B cell (primary cell): ENCODE results near the gene HTT. TPM values are rescaled to one million over a fixed set of nuclear protein-coding genes. Genes with fewer than 3 reads are reported as not detected.

ENCODE experiments used
- ATAC-seq: fragments of 200-7000 bp; cut with Tn5 transposase; one replicate; pipeline ENCODE4 v1.10.0; 2021; ENCODE audit warnings: low read depth, mild to moderate bottlenecking, moderate number of reproducible peaks, moderate library complexity
- CTCF ChIA-PET: fragments of 350-600 bp; sonication (Branson Sonifier 250); formaldehyde crosslinking; loops from one replicate; lab custom pipeline; 2021; ENCODE audit warnings: antibody characterized with exemption, inconsistent platforms; lab: Charles Lee
- POLR2A ChIA-PET: fragments of 350-600 bp; sonication (Branson Sonifier 250); formaldehyde crosslinking; loops from one replicate; lab custom pipeline; 2021; ENCODE audit warnings: antibody characterized with exemption; lab: Charles Lee
- DNase-seq: peaks from one replicate; pipeline ENCODE4 v3.0.0; 2013
- H2AFZ ChIP-seq: 2 replicates; pipeline ENCODE4 v1.6.1; 2012; ENCODE audit warnings: mild to moderate bottlenecking, low read depth, low read length; ENCODE audit not compliant: insufficient read depth, poor library complexity, severe bottlenecking
- H3K27ac ChIP-seq, 2 donors: 1 replicate in 1 of 2; 2 replicates in 1 of 2; pipeline ENCODE4 v1.5.1; 2012 to 2013; ENCODE audit warnings: low read length in 2 of 2, mild to moderate bottlenecking in 2 of 2, moderate library complexity in 1 of 2
- H3K27me3 ChIP-seq, 4 experiments: fragments of 200-600 bp in 1 of 4; sonication (generic) in 1 of 4; replicated peaks in 1 of 4; 1 replicate in 2 of 4; 2 replicates in 2 of 4; pipeline versions ENCODE4 v1.6.1 to v1.7.0; 2013 to 2016; ENCODE audit warnings: low read length in 3 of 4, mild to moderate bottlenecking in 2 of 4, mixed read lengths in 1 of 4, moderate library complexity in 1 of 4; ENCODE audit not compliant: insufficient read depth in 4 of 4, control insufficient read depth in 3 of 4; ENCODE audit errors: control extremely low read depth in 1 of 4
- H3K36me3 ChIP-seq, 2 experiments: replicated peaks in 1 of 2; 1 replicate in 1 of 2; 2 replicates in 1 of 2; pipeline versions ENCODE4 v1.6.1 to v1.7.1; 2013; ENCODE audit warnings: low read length in 1 of 2; ENCODE audit not compliant: insufficient read depth in 2 of 2, control insufficient read depth in 1 of 2; ENCODE audit errors: control extremely low read depth in 1 of 2, extremely low read depth in 1 of 2
- H3K4me1 ChIP-seq, 2 donors: fragments of 200-600 bp in 1 of 2; sonication (generic) in 1 of 2; 1 replicate in 1 of 2; 2 replicates in 1 of 2; pipeline versions ENCODE4 v1.5.1 to v1.6.1; 2013 to 2017; ENCODE audit warnings: low read length in 2 of 2; ENCODE audit not compliant: control insufficient read depth in 2 of 2, insufficient read depth in 2 of 2
- H3K4me2 ChIP-seq: replicated peaks from 2 replicates; pipeline ENCODE3; 2012; ENCODE audit warnings: mild to moderate bottlenecking, low read depth, low read length; ENCODE audit not compliant: poor library complexity, severe bottlenecking
- H3K4me3 ChIP-seq, 5 experiments: fragments of 200-600 bp in 1 of 5; sonication (generic) in 1 of 5; 1 replicate in 3 of 5; 2 replicates in 2 of 5; pipeline versions ENCODE4 v1.5.1 to v1.7.0; 2011 to 2016; ENCODE audit warnings: low read length in 4 of 5, mild to moderate bottlenecking in 4 of 5, low read depth in 2 of 5, control low read depth in 1 of 5, moderate library complexity in 1 of 5; ENCODE audit not compliant: insufficient read depth in 1 of 5; ENCODE audit errors: control extremely low read depth in 1 of 5, extremely low read depth in 1 of 5
- H3K79me2 ChIP-seq: fragments of 200-600 bp; sonication (generic); one replicate; pipeline ENCODE4 v1.6.0; 2016; ENCODE audit warnings: low read length; ENCODE audit not compliant: control insufficient read depth, insufficient read depth
- H3K9ac ChIP-seq: fragments of 200-600 bp; sonication (generic); 2 replicates; pipeline ENCODE4 v1.6.1; 2017; ENCODE audit warnings: mild to moderate bottlenecking, low read length, moderate library complexity
- H3K9me3 ChIP-seq, 3 donors: one replicate each; pipeline versions ENCODE4 v1.6.1 to v1.7.1; 2013; ENCODE audit warnings: low read length in 2 of 3; ENCODE audit not compliant: control insufficient read depth in 2 of 3, insufficient read depth in 1 of 3; ENCODE audit errors: control extremely low read depth in 1 of 3
- H4K20me1 ChIP-seq: 2 replicates; pipeline ENCODE4 v1.6.0; 2012; ENCODE audit warnings: mild to moderate bottlenecking, low read length; ENCODE audit not compliant: insufficient read depth, control insufficient read depth, poor library complexity, severe bottlenecking
- H3K27ac Mint-ChIP-seq: one replicate; pipeline ENCODE4 v1.8.0; 2021; ENCODE audit warnings: mixed read lengths
- H3K27me3 Mint-ChIP-seq: one replicate; pipeline ENCODE4 v1.8.0; 2021; ENCODE audit warnings: mixed read lengths
- H3K4me1 Mint-ChIP-seq: one replicate; pipeline ENCODE4 v1.8.0; 2021; ENCODE audit warnings: mixed read lengths
- H3K4me3 Mint-ChIP-seq: one replicate; pipeline ENCODE4 v1.8.0; 2021; ENCODE audit warnings: mixed read lengths
- H3K9me3 Mint-ChIP-seq: one replicate; pipeline ENCODE4 v1.8.0; 2022; ENCODE audit warnings: mixed read lengths; ENCODE audit not compliant: insufficient read depth
- EZH2 ChIP-seq: IDR thresholded peaks from 2 replicates; pipeline ENCODE4 v1.6.1; 2012; ENCODE audit warnings: borderline replicate concordance, low read depth, mild to moderate bottlenecking, moderate library complexity, low read length; ENCODE audit not compliant: insufficient read depth, poor library complexity, severe bottlenecking
- WGBS: methylation state at CpG from one replicate; pipeline ENCODE4 v1.1.5; 2013; ENCODE audit warnings: missing lambda C conversion rate; ENCODE audit not compliant: insufficient coverage; 5-methylcytosine and 5-hydroxymethylcytosine counted together
- intact Hi-C: fragments of 100-400 bp; cut with micrococcal nuclease; formaldehyde crosslinking; loops from one replicate; pipeline ENCODE4 v1.10.0; 2022
- polyA plus RNA-seq: library from polyadenylated mRNA; depleted of rRNA; stranded (reverse); fragments of >200 nt; gene quantifications from 2 replicates; pipeline ENCODE4 v1.2.3, GENCODE V29; 2012
- total RNA-seq, 2 donors: library from RNA; stranded (reverse); fragments of 120-200 nt in 1 of 2; gene quantifications; 1 replicate in 1 of 2; 2 replicates in 1 of 2; pipeline versions ENCODE4 v1.2.3 to v1.2.4, GENCODE V29; 2013 to 2022
- TF ChIP-seq, protein P1 (sequence below): fragments of 200-600 bp; IDR thresholded peaks from one replicate; pipeline ENCODE4 v1.8.0; 2022; ENCODE audit warnings: antibody characterized with exemption, mild to moderate bottlenecking

Gene HTT
- total and polyA plus RNA-seq, 2 donors (not counting 1 experiment from before 2014, with no cell fraction given): 52.8 to 195 TPM

DNA sequence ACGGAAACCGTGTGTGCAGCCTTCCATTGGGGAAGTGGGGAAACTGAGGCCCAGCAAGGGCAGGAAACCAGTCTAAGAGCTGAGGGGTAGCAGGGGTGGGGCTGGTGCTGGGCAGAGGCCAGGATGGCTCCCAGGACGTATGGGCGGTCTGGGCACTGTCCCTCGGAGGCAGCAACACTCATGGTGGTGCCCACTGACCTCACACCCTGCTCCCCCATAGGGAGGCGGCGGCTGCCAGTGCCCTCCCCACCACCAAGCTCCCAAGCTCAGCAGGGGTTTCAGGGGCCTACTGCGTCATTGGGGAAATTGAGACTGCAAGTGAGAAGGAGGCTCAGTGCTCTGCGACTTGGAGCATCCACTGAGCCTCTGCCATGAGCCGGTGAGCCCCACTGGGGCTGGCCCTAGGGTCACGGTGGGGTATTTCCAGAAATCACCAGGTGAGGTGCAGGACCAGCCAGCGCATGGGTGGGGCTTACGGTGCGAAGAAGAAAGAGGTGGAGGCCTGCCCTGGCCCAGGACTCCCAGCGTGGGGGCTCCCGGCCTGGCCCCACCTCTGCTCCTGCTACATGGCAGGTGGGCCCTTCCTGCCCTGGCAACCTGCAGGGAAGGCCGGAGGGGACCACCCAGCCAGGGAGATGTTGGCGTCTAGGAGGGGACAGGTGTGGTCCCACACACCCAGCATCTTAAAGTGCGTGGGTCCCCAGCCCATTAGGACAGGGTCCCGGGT is 175.4 kb downstream of the HTT start:
- H3K79me2 ChIP-seq: no peaks in the 10 kb centered on the region
- WGBS: 94% methylated on average over 16 of the region's 20 CpGs
- POLR2A ChIA-PET: no interaction called here
- no peaks in the 10 kb centered on the region for H3K27me3 ChIP-seq
- no peak overlapping the region for H3K27ac ChIP-seq
- H3K9ac ChIP-seq: no peak overlapping the region
- no peak overlapping the region for H3K4me2 ChIP-seq
- Mint-ChIP-seq H3K27ac (no peak overlapping the region), H3K4me3 (no peak overlapping the region), H3K9me3 (no peaks in the 10 kb centered on the region), H3K27me3 (no peaks in the 10 kb centered on the region), H3K4me1 (no peaks in the 10 kb centered on the region)
- CTCF ChIA-PET: no interaction called here
- no peaks in the 10 kb centered on the region for H3K9me3 ChIP-seq
- no peak overlapping the region for H2AFZ ChIP-seq
- intact Hi-C loops: no loop called here
- ATAC-seq (no peak), DNase-seq (no peak)
- H3K4me3 ChIP-seq: no peak overlapping the region
- H3K36me3 ChIP-seq: no peaks in the 10 kb centered on the region
- TF ChIP-seq EZH2: no peak
- TF ChIP-seq, protein P1, sequence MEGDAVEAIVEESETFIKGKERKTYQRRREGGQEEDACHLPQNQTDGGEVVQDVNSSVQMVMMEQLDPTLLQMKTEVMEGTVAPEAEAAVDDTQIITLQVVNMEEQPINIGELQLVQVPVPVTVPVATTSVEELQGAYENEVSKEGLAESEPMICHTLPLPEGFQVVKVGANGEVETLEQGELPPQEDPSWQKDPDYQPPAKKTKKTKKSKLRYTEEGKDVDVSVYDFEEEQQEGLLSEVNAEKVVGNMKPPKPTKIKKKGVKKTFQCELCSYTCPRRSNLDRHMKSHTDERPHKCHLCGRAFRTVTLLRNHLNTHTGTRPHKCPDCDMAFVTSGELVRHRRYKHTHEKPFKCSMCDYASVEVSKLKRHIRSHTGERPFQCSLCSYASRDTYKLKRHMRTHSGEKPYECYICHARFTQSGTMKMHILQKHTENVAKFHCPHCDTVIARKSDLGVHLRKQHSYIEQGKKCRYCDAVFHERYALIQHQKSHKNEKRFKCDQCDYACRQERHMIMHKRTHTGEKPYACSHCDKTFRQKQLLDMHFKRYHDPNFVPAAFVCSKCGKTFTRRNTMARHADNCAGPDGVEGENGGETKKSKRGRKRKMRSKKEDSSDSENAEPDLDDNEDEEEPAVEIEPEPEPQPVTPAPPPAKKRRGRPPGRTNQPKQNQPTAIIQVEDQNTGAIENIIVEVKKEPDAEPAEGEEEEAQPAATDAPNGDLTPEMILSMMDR: no peak
- H3K4me1 ChIP-seq: no peaks in the 10 kb centered on the region
- no peaks in the 10 kb centered on the region for H4K20me1 ChIP-seq

DNA sequence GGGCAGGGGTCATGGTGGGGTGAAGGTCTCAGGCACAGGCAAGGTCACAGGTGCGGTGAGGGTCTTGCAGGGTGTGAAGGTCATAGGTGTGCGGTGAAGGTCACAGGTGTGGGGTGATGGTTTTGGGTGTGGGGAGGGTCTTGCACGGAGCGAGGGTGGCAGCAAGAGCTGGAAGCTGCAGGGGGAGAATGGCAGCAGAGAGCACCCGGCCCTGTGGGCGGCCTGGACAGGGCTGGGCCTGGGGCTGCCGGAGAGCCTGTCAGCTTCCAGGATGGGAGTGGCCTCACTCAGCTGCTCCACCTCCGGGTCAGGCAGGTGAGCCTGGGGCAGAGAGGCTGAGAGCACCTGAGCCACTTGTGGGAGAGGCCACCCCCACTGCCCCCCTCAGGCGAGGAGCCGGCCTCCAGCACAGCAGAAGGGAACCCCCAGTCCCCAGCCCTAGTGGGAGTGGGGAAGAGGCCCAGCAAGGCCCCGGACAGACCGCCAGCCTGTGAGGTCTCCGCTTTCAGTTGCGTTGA is 176.0 kb downstream of the HTT start:
- no peak for ATAC-seq
- H3K79me2 ChIP-seq: no peaks in the 10 kb centered on the region
- H3K9me3 ChIP-seq: no peaks in the 10 kb centered on the region
- intact Hi-C loops: no loop called here
- H3K4me1 ChIP-seq: no peaks in the 10 kb centered on the region
- no peak overlapping the region for H3K4me2 ChIP-seq
- Mint-ChIP-seq H3K4me3 (no peak overlapping the region), H3K9me3 (no peaks in the 10 kb centered on the region), H3K27ac (no peak overlapping the region), H3K4me1 (no peaks in the 10 kb centered on the region), H3K27me3 (no peaks in the 10 kb centered on the region)
- no peaks in the 10 kb centered on the region for H3K36me3 ChIP-seq
- POLR2A ChIA-PET: no interaction called here
- H3K27ac ChIP-seq: no peak overlapping the region
- CTCF ChIA-PET: no interaction called here
- H3K9ac ChIP-seq: no peak overlapping the region
- TF ChIP-seq, protein P1: no peak
- no peak for TF ChIP-seq EZH2
- H3K4me3 ChIP-seq: no peak overlapping the region
- H3K27me3 ChIP-seq: no peaks in the 10 kb centered on the region
- DNase-seq: no peak
- H2AFZ ChIP-seq: no peak overlapping the region
- H4K20me1 ChIP-seq: no peaks in the 10 kb centered on the region
- 94% methylated on average over 12 of the region's 14 CpGs for WGBS
